Liver (tissue), 3 donors: Measurements from ENCODE around the gene MICOS13.

Experiments
- ATF3 ChIP-seq: IDR thresholded peaks from 2 replicates; pipeline ENCODE4 v1.6.1; 2016; ENCODE audit warnings: antibody characterized with exemption
- CTCF ChIP-seq: fragments of 150-350 bp; IDR thresholded peaks from 2 replicates; pipeline ENCODE4 v1.5.1; 2017; ENCODE audit warnings: improper control_type of control experiment, low read depth, low read length; ENCODE audit not compliant: missing input control
- GABPA ChIP-seq, 2 donors: IDR thresholded peaks in 1 of 2; conservative IDR thresholded peaks in 1 of 2; 2 replicates each; pipeline ENCODE4 v1.6.1; 2016; ENCODE audit warnings: antibody characterized with exemption in 2 of 2, mild to moderate bottlenecking in 1 of 2, moderate library complexity in 1 of 2
- JUND ChIP-seq, 2 donors: IDR thresholded peaks; 2 replicates each; pipeline ENCODE4 v1.6.1; 2016; ENCODE audit warnings: antibody characterized with exemption in 2 of 2
- MAX ChIP-seq: IDR thresholded peaks from 2 replicates; pipeline ENCODE4 v1.6.1; 2016; ENCODE audit warnings: antibody characterized with exemption
- NR2F2 ChIP-seq: IDR thresholded peaks from 2 replicates; pipeline ENCODE4 v1.6.1; 2016; ENCODE audit warnings: antibody characterized with exemption
- RAD21 ChIP-seq, 2 donors: IDR thresholded peaks; 2 replicates each; pipeline ENCODE4 v1.6.1; 2016; ENCODE audit warnings: antibody characterized with exemption in 2 of 2, mild to moderate bottlenecking in 2 of 2
- RXRA ChIP-seq, 2 donors: IDR thresholded peaks; 2 replicates each; pipeline ENCODE4 v1.6.1; 2017 to 2018; ENCODE audit warnings: antibody characterized with exemption in 2 of 2, mild to moderate bottlenecking in 1 of 2
- SP1 ChIP-seq: IDR thresholded peaks from 2 replicates; pipeline ENCODE4 v1.6.1; 2018; ENCODE audit warnings: antibody characterized with exemption, mild to moderate bottlenecking
- TAF1 ChIP-seq: conservative IDR thresholded peaks from 2 replicates; pipeline ENCODE4 v1.6.1; 2016; ENCODE audit warnings: antibody characterized with exemption, mild to moderate bottlenecking
- YY1 ChIP-seq: IDR thresholded peaks from 2 replicates; pipeline ENCODE4 v1.6.1; 2016; ENCODE audit warnings: antibody characterized with exemption, mild to moderate bottlenecking
- donor health status: healthy.
- donor health status: healthy.

GRCh38 chr19:5697022-5697889, 16.9 kb upstream of the MICOS13 start:
- TF ChIP-seq CTCF (no peak), RAD21 (IDR thresholded peaks at IDR 0.05) (no peak), JUND (IDR thresholded peaks at IDR 0.05) (no peak), SP1 (no peak), RXRA (IDR thresholded peaks at IDR 0.05) (no peak), YY1 (no peak), TAF1 (no peak), GABPA (IDR thresholded peaks at IDR 0.05 in 1 of 2, conservative IDR thresholded peaks at IDR 0.05 in 1 of 2) (no peak), MAX (no peak), ATF3 (no peak), NR2F2 (no peak)
